IMR-90 (cell line): ENCODE measurements around the gene SLC4A5. TPM values are rescaled to one million over a fixed set of nuclear protein-coding genes. Genes with fewer than 3 reads are reported as not detected.

Source experiments
- ATAC-seq: fragments of 200-7000 bp; cut with Tn5 transposase; 2 replicates; pipeline ENCODE4 v1.9.1; 2020; ENCODE audit warnings: low read depth, mild to moderate bottlenecking, moderate library complexity
- BruUV-seq: library from RNA; stranded (reverse); fragments of 400-500 nt; replicated peaks from 2 replicates; lab custom pipeline; 2021; lab: Mats Ljungman, UMichigan
- CTCF ChIA-PET: fragments of 300-600 bp; formaldehyde crosslinking; extraction: SDS; loops from one replicate; lab custom pipeline; 2021; ENCODE audit warnings: antibody characterized with exemption; lab: Yijun Ruan, JAX
- POLR2A ChIA-PET: fragments of 300-600 bp; sonication (Branson Sonifier 250); formaldehyde crosslinking; loops from one replicate; lab custom pipeline; 2022; ENCODE audit warnings: antibody characterized with exemption; ENCODE audit not compliant: unreplicated experiment; lab: Charles Lee
- DNase-seq: peaks from one replicate; pipeline ENCODE4 v3.0.0; 2013
- H2AFZ ChIP-seq: replicated peaks from 2 replicates; pipeline ENCODE3; 2013; ENCODE audit warnings: low read length, mild to moderate bottlenecking; ENCODE audit not compliant: poor library complexity
- H2AK5ac ChIP-seq: 2 replicates; pipeline ENCODE4 v1.6.1; 2013; ENCODE audit warnings: low read depth, low read length, inconsistent platforms
- H2AK9ac ChIP-seq: replicated peaks from 2 replicates; pipeline ENCODE3; 2013; ENCODE audit warnings: mild to moderate bottlenecking, low read depth, low read length, moderate library complexity; ENCODE audit not compliant: poor library complexity
- H2BK120ac ChIP-seq: 2 replicates; pipeline ENCODE4 v1.6.1; 2013; ENCODE audit warnings: low read depth, low read length, inconsistent platforms
- H2BK15ac ChIP-seq: 3 replicates; pipeline ENCODE4 v1.6.1; 2013; ENCODE audit warnings: low read depth, low read length, inconsistent platforms
- H2BK20ac ChIP-seq: 2 replicates; pipeline ENCODE4 v1.6.1; 2013; ENCODE audit warnings: low read depth, mild to moderate bottlenecking, inconsistent platforms, low read length, moderate library complexity
- H2BK5ac ChIP-seq: 2 replicates; pipeline ENCODE4 v1.6.1; 2013; ENCODE audit warnings: mild to moderate bottlenecking, low read depth, low read length, inconsistent platforms; ENCODE audit not compliant: poor library complexity, severe bottlenecking
- H3K14ac ChIP-seq: replicated peaks from 2 replicates; pipeline ENCODE4 v1.6.1; 2013; ENCODE audit warnings: low read depth, low read length, inconsistent platforms
- H3K18ac ChIP-seq: 2 replicates; pipeline ENCODE4 v1.6.1; 2013; ENCODE audit warnings: low read depth, low read length, control low read depth
- H3K23ac ChIP-seq: 2 replicates; pipeline ENCODE4 v1.6.1; 2013; ENCODE audit warnings: low read depth, low read length, inconsistent platforms
- H3K27ac ChIP-seq: 2 replicates; pipeline ENCODE4 v1.5.1; 2013; ENCODE audit warnings: mild to moderate bottlenecking, control low read depth, low read length; ENCODE audit not compliant: insufficient read depth
- H3K27me3 ChIP-seq: 2 replicates; pipeline ENCODE4 v1.6.1; 2013; ENCODE audit warnings: low read length; ENCODE audit not compliant: control insufficient read depth, insufficient read depth
- H3K36me3 ChIP-seq: 2 replicates; pipeline ENCODE4 v1.6.1; 2013; ENCODE audit warnings: low read length, mixed read lengths; ENCODE audit not compliant: control insufficient read depth, insufficient read depth
- H3K4ac ChIP-seq: 2 replicates; pipeline ENCODE4 v1.6.1; 2013; ENCODE audit warnings: low read depth, low read length, inconsistent platforms
- H3K4me1 ChIP-seq: 2 replicates; pipeline ENCODE4 v1.6.1; 2013; ENCODE audit warnings: low read length, mixed read lengths; ENCODE audit not compliant: control insufficient read depth, insufficient read depth
- H3K4me2 ChIP-seq: 2 replicates; pipeline ENCODE4 v1.6.1; 2013; ENCODE audit warnings: low read depth, mild to moderate bottlenecking, control low read depth, low read length, moderate library complexity
- H3K4me3 ChIP-seq: 2 replicates; pipeline ENCODE4 v1.5.1; 2013; ENCODE audit warnings: low read depth, mild to moderate bottlenecking, control low read depth, low read length, moderate library complexity; ENCODE audit not compliant: insufficient read depth
- H3K56ac ChIP-seq: 2 replicates; pipeline ENCODE4 v1.6.1; 2013; ENCODE audit warnings: low read length, inconsistent platforms; ENCODE audit not compliant: insufficient read depth; ENCODE audit errors: extremely low read depth
- H3K79me1 ChIP-seq, 2 experiments: 2 replicates each; pipeline ENCODE4 v1.6.1; 2013; ENCODE audit warnings: low read length in 2 of 2, inconsistent platforms in 1 of 2, low read depth in 1 of 2
- H3K9ac ChIP-seq: 2 replicates; pipeline ENCODE4 v1.6.1; 2013; ENCODE audit warnings: low read depth, low read length, control low read depth
- H3K9me1 ChIP-seq: 2 replicates; pipeline ENCODE4 v1.6.1; 2013; ENCODE audit warnings: low read length, inconsistent platforms; ENCODE audit not compliant: insufficient read depth
- H3K9me3 ChIP-seq: 2 replicates; pipeline ENCODE4 v1.6.1; 2013; ENCODE audit warnings: low read length; ENCODE audit not compliant: control insufficient read depth, insufficient read depth
- H4K20me1 ChIP-seq: 2 replicates; pipeline ENCODE4 v1.6.1; 2013; ENCODE audit warnings: low read length, inconsistent platforms; ENCODE audit not compliant: insufficient read depth
- H4K5ac ChIP-seq: 2 replicates; pipeline ENCODE4 v1.6.1; 2013; ENCODE audit warnings: mild to moderate bottlenecking, low read depth, low read length, control low read depth
- H4K8ac ChIP-seq, 2 experiments: 2 replicates each; pipeline ENCODE4 v1.6.1; 2013; ENCODE audit warnings: low read depth in 2 of 2, low read length in 2 of 2, control low read depth in 1 of 2, inconsistent platforms in 1 of 2
- H4K91ac ChIP-seq: 2 replicates; pipeline ENCODE4 v1.6.1; 2013; ENCODE audit warnings: low read depth, low read length, inconsistent platforms; ENCODE audit not compliant: insufficient read depth
- BHLHE40 ChIP-seq: fragments of 150-350 bp; IDR thresholded peaks from 2 replicates; pipeline ENCODE4 v1.6.1; 2016; ENCODE audit warnings: mild to moderate bottlenecking, low read depth, low read length
- CEBPB ChIP-seq: IDR thresholded peaks from 2 replicates; pipeline ENCODE4 v1.6.1; 2012; ENCODE audit warnings: low read depth, low read length, improper control_type of control experiment
- CTCF ChIP-seq: conservative IDR thresholded peaks from 2 replicates; pipeline ENCODE4 v1.5.1; 2012; ENCODE audit warnings: mild to moderate bottlenecking, low read depth, low read length, improper control_type of control experiment
- MXI1 ChIP-seq: IDR thresholded peaks from 2 replicates; pipeline ENCODE4 v1.6.1; 2012; ENCODE audit warnings: low read depth, mild to moderate bottlenecking, low read length, moderate library complexity, borderline replicate concordance
- POLR2A ChIP-seq: IDR thresholded peaks from 2 replicates; pipeline ENCODE4 v1.6.1; 2012; ENCODE audit warnings: mild to moderate bottlenecking, low read depth, low read length
- RAD21 ChIP-seq: IDR thresholded peaks from 2 replicates; pipeline ENCODE4 v1.6.1; 2012; ENCODE audit warnings: low read length, improper control_type of control experiment
- RCOR1 ChIP-seq: IDR thresholded peaks from 2 replicates; pipeline ENCODE4 v1.6.1; 2012; ENCODE audit warnings: mild to moderate bottlenecking, low read length, improper control_type of control experiment; ENCODE audit not compliant: insufficient replicate concordance
- RFX5 ChIP-seq: IDR thresholded peaks from 2 replicates; pipeline ENCODE4 v1.8.0; 2012; ENCODE audit warnings: low read depth, mild to moderate bottlenecking, low read length, moderate library complexity
- SMC3 ChIP-seq: fragments of 150-350 bp; IDR thresholded peaks from 2 replicates; pipeline ENCODE4 v1.6.1; 2016; ENCODE audit warnings: low read depth, mild to moderate bottlenecking, antibody characterized with exemption, low read length, moderate library complexity
- USF2 ChIP-seq: fragments of 150-350 bp; IDR thresholded peaks from 2 replicates; pipeline ENCODE4 v1.6.1; 2017; ENCODE audit warnings: mild to moderate bottlenecking, antibody characterized with exemption, low read length, low read depth
- WGBS, 2 experiments: methylation state at CpG; one replicate each; pipeline versions ENCODE4 v1.1.5 to v1.1.7; 2013; ENCODE audit warnings: missing lambda C conversion rate in 2 of 2; ENCODE audit not compliant: insufficient read length in 1 of 2; ENCODE audit errors: extremely low coverage in 2 of 2; 5-methylcytosine and 5-hydroxymethylcytosine counted together
- dilution Hi-C: fragments of 300-500 bp; cut with HindIII; formaldehyde crosslinking; loops from one replicate; pipeline ENCODE4 v1.14.3; 2018; ENCODE audit warnings: low sequenced_read_pairs; ENCODE audit not compliant: unreplicated experiment
- in situ Hi-C: fragments of 300-500 bp; cut with MboI; formaldehyde crosslinking; loops from 3 replicates; pipeline ENCODE4 v1.14.3; 2019; ENCODE audit warnings: low sequenced_read_pairs, inconsistent platforms, mixed read lengths
- intact Hi-C: fragments of 100-400 bp; cut with micrococcal nuclease; formaldehyde crosslinking; loops from 2 replicates; pipeline ENCODE4 v1.10.0; 2022
- polyA plus RNA-seq, 3 experiments: library from polyadenylated mRNA; depleted of rRNA; stranded (reverse); fragments of >200 nt; gene quantifications; 2 replicates each; pipeline ENCODE4 v1.2.3, GENCODE V29; 2012; ENCODE audit warnings: low replicate concordance in 1 of 3
- total RNA-seq: library from RNA; depleted of rRNA; stranded (reverse); fragments of >200 nt; gene quantifications from 2 replicates; pipeline ENCODE4 v1.2.3, GENCODE V29; 2012

Gene SLC4A5
- total and polyA plus RNA-seq, 2 of the 4 experiments (the other 2 are of a cell fraction): 0.18 to 0.22 TPM

GRCh38 chr2:74186038-74186437 lies 157.2 kb downstream of the SLC4A5 start:
- dilution Hi-C loops: no loop called here

More at GRCh38 chr2:74186038-74186437, 157.2 kb downstream of the SLC4A5 start:
- in situ Hi-C loops: no loop called here
- no peak overlapping the region for H4K8ac ChIP-seq
- no peak overlapping the region for H3K4ac ChIP-seq
- no TSS peak for BruUV-seq
- H3K4me3 ChIP-seq: no peak overlapping the region
- H3K9ac ChIP-seq: no peak overlapping the region
- no peaks in the 10 kb centered on the region for H3K79me1 ChIP-seq
- no peak overlapping the region for H3K14ac ChIP-seq
- no peak overlapping the region for H2AK9ac ChIP-seq
- no peak overlapping the region for H2AFZ ChIP-seq
- H3K27me3 ChIP-seq: peaks cover under 1% of the 10 kb centered on the region; the same call in 1 of the 2 replicates
- intact Hi-C loops: no loop called here
- H3K4me2 ChIP-seq: no peak overlapping the region
- no peaks in the 10 kb centered on the region for H4K20me1 ChIP-seq
- 56% methylated on average over 3 of the region's 9 CpGs; no CpG with 5 or more reads in 1 of the 2 experiments for WGBS, 2 experiments
- no peaks in the 10 kb centered on the region for H3K9me3 ChIP-seq
- H3K27ac ChIP-seq: no peak overlapping the region
- no peak overlapping the region for H4K91ac ChIP-seq
- H4K5ac ChIP-seq: no peak overlapping the region
- no peak overlapping the region for H2BK15ac ChIP-seq
- no peak overlapping the region for H2AK5ac ChIP-seq
- CTCF ChIA-PET: interaction anchor here (0.5 kb wide), 1 partner anchor 19 kb away, joined by 3 read pairs; no protein-coding TSS in a partner anchor
- H3K4me1 ChIP-seq: peaks cover 2% of the 10 kb centered on the region; the same call in 1 of the 2 replicates
- POLR2A ChIA-PET: interaction anchor here (0.6 kb wide), 1 partner anchor 25 kb away, joined by 3 read pairs; no protein-coding TSS in a partner anchor
- H2BK5ac ChIP-seq: no peak overlapping the region
- H2BK20ac ChIP-seq: no peak overlapping the region
- H3K36me3 ChIP-seq: no peaks in the 10 kb centered on the region
- TF ChIP-seq USF2 (no peak), SMC3 (no peak), RAD21 (no peak), RFX5 (no peak), BHLHE40 (no peak), MXI1 (no peak), POLR2A (no peak), CTCF (no peak), CEBPB (no peak), RCOR1 (no peak)
- no peak overlapping the region for H3K23ac ChIP-seq
- ATAC-seq (no peak), DNase-seq (no peak)
- H3K18ac ChIP-seq: no peak overlapping the region
- H3K9me1 ChIP-seq: 0 out of 2 replicates have a peak, but pooled peaks cover 3% of the 10 kb centered on the region
- no peak overlapping the region for H3K56ac ChIP-seq
- H2BK120ac ChIP-seq: no peak overlapping the region
